GM23338 (cell line): Measurements from ENCODE around the gene ZGLP1. TPM values are rescaled to one million over a fixed set of nuclear protein-coding genes. Genes with fewer than 3 reads are reported as not detected.

Experiments used
- ATAC-seq: fragments of 200-7000 bp; cut with Tn5 transposase; 3 replicates; pipeline ENCODE4 v1.9.1; 2020
- DNase-seq: peaks from one replicate; pipeline ENCODE4 v3.0.0-alpha.2; 2015; ENCODE audit warnings: low spot score
- H2AFZ ChIP-seq: fragments of 200-600 bp; sonication (generic); 2 replicates; pipeline ENCODE4 v1.8.0; 2016; ENCODE audit warnings: antibody characterized with exemption, mild to moderate bottlenecking, moderate library complexity
- H3F3A ChIP-seq: fragments of 200-600 bp; sonication (generic); replicated peaks from 2 replicates; pipeline ENCODE4 v1.8.0; 2017; ENCODE audit warnings: antibody characterized with exemption, mixed run types, low read depth
- H3K27ac ChIP-seq: fragments of 200-600 bp; sonication (generic); 2 replicates; pipeline ENCODE4 v1.6.1; 2016; ENCODE audit warnings: low read depth
- H3K27me3 ChIP-seq: fragments of 200-600 bp; sonication (generic); 2 replicates; pipeline ENCODE4 v1.8.0; 2016; ENCODE audit warnings: mild to moderate bottlenecking, mixed run types, moderate library complexity; ENCODE audit not compliant: insufficient read depth
- H3K36me3 ChIP-seq: fragments of 200-600 bp; sonication (generic); 2 replicates; pipeline ENCODE4 v1.8.0; 2016; ENCODE audit warnings: mild to moderate bottlenecking; ENCODE audit not compliant: insufficient read depth
- H3K4me1 ChIP-seq: fragments of 200-600 bp; sonication (generic); 2 replicates; pipeline ENCODE4 v1.8.0; 2016; ENCODE audit warnings: mild to moderate bottlenecking, moderate library complexity; ENCODE audit not compliant: insufficient read depth
- H3K4me2 ChIP-seq: fragments of 200-600 bp; sonication (generic); 2 replicates; pipeline ENCODE4 v1.7.1; 2017; ENCODE audit warnings: mixed run types
- H3K4me3 ChIP-seq: fragments of 200-600 bp; sonication (generic); 2 replicates; pipeline ENCODE4 v1.6.1; 2016; ENCODE audit warnings: mixed run types
- H3K79me2 ChIP-seq: fragments of 200-600 bp; sonication (generic); replicated peaks from 2 replicates; pipeline ENCODE4 v1.8.0; 2017; ENCODE audit warnings: mild to moderate bottlenecking; ENCODE audit not compliant: insufficient read depth
- H3K9me2 ChIP-seq: fragments of 200-600 bp; sonication (generic); 2 replicates; pipeline ENCODE4 v1.8.0; 2017; ENCODE audit not compliant: insufficient read depth
- H4K20me1 ChIP-seq: fragments of 200-600 bp; sonication (generic); replicated peaks from 2 replicates; pipeline ENCODE4 v1.8.0; 2017; ENCODE audit warnings: mild to moderate bottlenecking; ENCODE audit not compliant: insufficient read depth
- H3K27ac Mint-ChIP-seq: 2 replicates; pipeline ENCODE4 v1.8.0; 2020; ENCODE audit warnings: inconsistent platforms, mild to moderate bottlenecking, moderate library complexity, mixed read lengths
- H3K27me3 Mint-ChIP-seq: 3 replicates; pipeline ENCODE4 v1.8.0; 2022; ENCODE audit warnings: low read depth, mild to moderate bottlenecking, moderate library complexity, mixed read lengths, inconsistent platforms; ENCODE audit not compliant: insufficient read depth, poor library complexity
- H3K36me3 Mint-ChIP-seq: 3 replicates; pipeline ENCODE4 v1.8.0; 2021; ENCODE audit warnings: low read depth, mild to moderate bottlenecking, inconsistent platforms, moderate library complexity, mixed read lengths
- H3K4me1 Mint-ChIP-seq: 3 replicates; pipeline ENCODE4 v1.8.0; 2020; ENCODE audit warnings: mild to moderate bottlenecking, inconsistent platforms, mixed read lengths
- H3K4me3 Mint-ChIP-seq: 3 replicates; pipeline ENCODE4 v1.8.0; 2021; ENCODE audit warnings: moderate library complexity, mild to moderate bottlenecking, inconsistent platforms, mixed read lengths
- H3K9me3 Mint-ChIP-seq: 3 replicates; pipeline ENCODE4 v1.8.0; 2020; ENCODE audit warnings: moderate library complexity, mild to moderate bottlenecking, inconsistent platforms, mixed read lengths
- CTCF ChIP-seq, 2 experiments: fragments of 200-600 bp in 1 of 2; sonication (generic) in 1 of 2; conservative IDR thresholded peaks; 2 replicates each; pipeline versions ENCODE4 v1.5.1 to v1.6.1; 2016 to 2017; ENCODE audit warnings: antibody characterized with exemption in 2 of 2, low read depth in 2 of 2, mild to moderate bottlenecking in 2 of 2, moderate library complexity in 1 of 2
- ETS1 ChIP-seq: IDR thresholded peaks from 2 replicates; pipeline ENCODE4 v1.6.1; 2016; ENCODE audit warnings: antibody characterized with exemption
- EZH2 ChIP-seq: fragments of 200-600 bp; sonication (generic); IDR thresholded peaks from one replicate; pipeline ENCODE4 v1.8.0; 2017; ENCODE audit warnings: antibody characterized with exemption, mild to moderate bottlenecking, low read depth; ENCODE audit not compliant: unreplicated experiment
- JUNB ChIP-seq: IDR thresholded peaks from one replicate; pipeline ENCODE4 v1.6.1; 2016; ENCODE audit warnings: antibody characterized with exemption; ENCODE audit not compliant: unreplicated experiment
- POLR2AphosphoS5 ChIP-seq: IDR thresholded peaks from 2 replicates; pipeline ENCODE4 v1.6.1; 2016; ENCODE audit warnings: antibody characterized with exemption, low read depth
- polyA plus RNA-seq: library from polyadenylated mRNA; unstranded; fragments of >200 nt; fragmentation: Nextera tagmentation; extraction: Ambion mirVana; gene quantifications from 2 replicates; pipeline ENCODE4 v1.2.1, GENCODE V29; 2016
- total RNA-seq: library from RNA; depleted of rRNA; stranded (reverse); fragments of >200 nt; shearing (Covaris generic); gene quantifications from 2 replicates; pipeline ENCODE4 v1.2.3, GENCODE V29; 2014

Gene ZGLP1
- total and polyA plus RNA-seq, 2 experiments from 2014 or later = 1.5 to 5.3 TPM

GRCh38 chr19:10259162-10259905 is 50.3 kb downstream of the ZGLP1 start:
- Histone ChIP-seq H3K27me3 (no peaks in the 10 kb centered on the region), H3K4me2 (no peak overlapping the region), H3K36me3 (peaks cover 10% of the 10 kb centered on the region), H3K4me3 (no peak overlapping the region), H2AFZ (no peak overlapping the region), H3K79me2 (no peaks in the 10 kb centered on the region), H3K4me1 (no peaks in the 10 kb centered on the region), H3K9me2 (no peaks in the 10 kb centered on the region), H3F3A (peaks cover 3% of the 10 kb centered on the region), H3K27ac (no peak overlapping the region), H4K20me1 (peaks cover 1% of the 10 kb centered on the region; the same call in 1 of the 2 replicates)
- TF ChIP-seq CTCF (conservative IDR thresholded peaks at IDR 0.05; ENCODE audit: low read depth in 2 of 2) (peak; percentile 72 to 87), POLR2AphosphoS5 (no peak)
- no peak overlapping the region for H3K27ac Mint-ChIP-seq
- ATAC-seq (peak; percentile 92), DNase-seq (peak; percentile 98)
- peaks cover 6% of the 10 kb centered on the region for H3K27me3 Mint-ChIP-seq
- H3K4me3 Mint-ChIP-seq = no peak overlapping the region
- no peaks in the 10 kb centered on the region for H3K4me1 Mint-ChIP-seq
- H3K9me3 Mint-ChIP-seq = no peaks in the 10 kb centered on the region
- H3K36me3 Mint-ChIP-seq = peaks cover 40% of the 10 kb centered on the region

GRCh38 chr19:10258080-10258710 is 51.4 kb downstream of the ZGLP1 start:
- Histone ChIP-seq H3K27me3 (no peaks in the 10 kb centered on the region), H3K27ac (no peak overlapping the region), H2AFZ (no peak overlapping the region), H3K4me2 (no peak overlapping the region), H3K36me3 (peaks cover 10% of the 10 kb centered on the region), H4K20me1 (peaks cover 6% of the 10 kb centered on the region; the same call in 1 of the 2 replicates), H3K9me2 (no peaks in the 10 kb centered on the region), H3K4me1 (no peaks in the 10 kb centered on the region), H3K4me3 (no peak overlapping the region), H3K79me2 (peaks cover 3% of the 10 kb centered on the region; the same call in 1 of the 2 replicates), H3F3A (peaks cover 3% of the 10 kb centered on the region)
- Mint-ChIP-seq H3K27me3 (peaks cover 5% of the 10 kb centered on the region), H3K4me1 (no peaks in the 10 kb centered on the region), H3K36me3 (peaks cover 48% of the 10 kb centered on the region), H3K4me3 (no peak overlapping the region), H3K27ac (no peak overlapping the region), H3K9me3 (no peaks in the 10 kb centered on the region; the same call in 2 of the 3 replicates)
- TF ChIP-seq EZH2 = no peak
- TF ChIP-seq JUNB = no peak
- TF ChIP-seq POLR2AphosphoS5 = no peak
- no peak for TF ChIP-seq ETS1
- DNase-seq = no peak
- ATAC-seq = no peak
